OCI-M2 (cell line): Measurements from ENCODE around the gene KRTAP20-4.

Experiments used
- DNase-seq: peaks from one replicate; lab custom pipeline; 2025; ENCODE audit not compliant: unreplicated experiment; lab: John Stamatoyannopoulos, UW

Gene KRTAP20-4

DNA sequence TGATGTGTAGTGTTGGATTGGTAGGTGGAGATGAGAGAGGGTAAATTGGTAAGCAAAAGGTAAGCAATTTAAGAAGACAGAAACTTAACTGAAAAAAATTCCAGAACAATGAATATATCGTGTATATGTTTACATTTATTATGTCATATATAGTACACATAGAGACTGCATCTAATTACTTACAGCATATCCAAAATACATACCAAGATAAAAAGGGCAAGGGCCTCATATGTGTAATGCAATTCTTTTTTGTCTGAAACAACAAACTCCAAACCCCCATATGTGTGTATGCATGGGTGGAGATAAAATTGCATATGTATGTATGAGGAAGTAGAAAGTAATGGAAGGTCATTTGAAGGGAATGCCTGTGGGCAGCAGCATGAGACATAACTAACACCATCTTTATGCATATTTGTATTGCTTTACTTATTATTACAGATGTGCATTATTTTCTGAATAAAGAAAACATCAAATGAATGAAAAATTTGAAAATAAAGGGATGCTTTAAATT, 26.5 kb downstream of the KRTAP20-4 start:
- no peak for DNase-seq

DNA sequence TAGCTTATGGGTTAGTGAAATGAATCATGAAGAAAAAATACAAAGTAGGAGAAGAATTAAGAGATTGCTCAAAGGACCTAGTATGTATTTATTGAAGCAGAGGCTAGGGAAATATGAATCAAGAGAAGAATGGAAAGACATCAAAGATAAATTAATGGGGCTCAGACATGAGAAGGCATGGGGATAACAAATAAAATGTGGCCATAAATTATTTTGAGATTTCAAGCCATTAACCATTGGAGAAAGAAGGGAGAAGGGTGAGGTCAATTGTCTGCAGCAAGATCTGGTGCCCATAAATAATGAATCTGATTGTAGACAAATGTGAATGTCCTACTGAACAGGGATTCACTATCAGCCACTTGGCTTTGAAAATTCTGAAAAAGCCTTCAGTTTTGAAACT, 32.5 kb downstream of the KRTAP20-4 start:
- DNase-seq = no peak

DNA sequence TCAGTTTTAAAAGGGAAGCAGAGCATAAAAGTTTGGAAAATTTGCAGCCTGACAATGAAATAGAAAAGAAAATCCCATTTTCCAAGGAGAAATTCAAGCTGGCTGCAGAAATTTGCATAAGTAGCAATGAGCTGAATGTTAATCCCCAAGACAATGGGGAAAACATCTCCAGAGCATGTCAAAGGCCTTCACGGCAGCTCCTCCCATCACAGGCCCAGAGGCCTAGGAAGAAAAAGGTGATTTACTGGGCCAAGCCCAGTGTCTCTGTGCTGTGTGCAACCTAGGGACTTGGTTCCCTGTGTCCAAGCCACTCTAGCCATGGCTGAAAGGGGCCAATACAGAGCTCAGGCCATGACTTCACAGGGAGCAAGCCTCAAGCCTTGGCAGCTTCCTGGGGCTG, 48.3 kb downstream of the KRTAP20-4 start:
- no peak for DNase-seq
